Astrocyte (in vitro differentiated cells and primary cell): ENCODE results near the gene EFCAB13. TPM values are rescaled to one million over a fixed set of nuclear protein-coding genes. Genes with fewer than 3 reads are reported as not detected.

Source experiments
- DNase-seq: peaks from one replicate; pipeline ENCODE4 v3.0.0-alpha.2; 2010; ENCODE audit warnings: low read depth
- FAIRE-seq: peaks from 2 replicates; lab custom pipeline; 2011; peaks lifted over from hg19 to GRCh38; lab: Jason Lieb, UNC
- H2AFZ ChIP-seq: 2 replicates; pipeline ENCODE4 v1.6.0; 2012; ENCODE audit warnings: low read depth, low read length, inconsistent platforms
- H3K27ac ChIP-seq: 2 replicates; pipeline ENCODE4 v1.5.1; 2011; ENCODE audit warnings: low read depth, low read length, inconsistent platforms
- H3K27me3 ChIP-seq: 2 replicates; pipeline ENCODE4 v1.6.0; 2011; ENCODE audit warnings: low read length, inconsistent platforms; ENCODE audit not compliant: insufficient read depth
- H3K36me3 ChIP-seq: 2 replicates; pipeline ENCODE4 v1.5.1; 2011; ENCODE audit warnings: low read length, inconsistent platforms; ENCODE audit not compliant: insufficient read depth
- H3K4me1 ChIP-seq: 2 replicates; pipeline ENCODE4 v1.5.1; 2011; ENCODE audit warnings: low read length, inconsistent platforms; ENCODE audit not compliant: insufficient read depth
- H3K4me2 ChIP-seq: 2 replicates; pipeline ENCODE4 v1.6.0; 2012; ENCODE audit warnings: low read length, inconsistent platforms
- H3K4me3 ChIP-seq: 2 replicates; pipeline ENCODE4 v1.5.1; 2011; ENCODE audit warnings: low read depth, mild to moderate bottlenecking, low read length, inconsistent platforms; ENCODE audit not compliant: insufficient read depth
- H3K79me2 ChIP-seq: 2 replicates; pipeline ENCODE4 v1.6.0; 2012; ENCODE audit warnings: mild to moderate bottlenecking, low read length, inconsistent platforms; ENCODE audit not compliant: insufficient read depth
- H3K9ac ChIP-seq: 2 replicates; pipeline ENCODE4 v1.6.0; 2012; ENCODE audit warnings: mild to moderate bottlenecking, low read length, inconsistent platforms
- H3K9me3 ChIP-seq: 2 replicates; pipeline ENCODE4 v1.5.1; 2012; ENCODE audit warnings: low read depth, mild to moderate bottlenecking, low read length, inconsistent platforms; ENCODE audit not compliant: insufficient read depth
- H4K20me1 ChIP-seq: 2 replicates; pipeline ENCODE4 v1.6.0; 2012; ENCODE audit warnings: low read length, inconsistent platforms; ENCODE audit not compliant: insufficient read depth
- H3K27ac Mint-ChIP-seq: one replicate; pipeline ENCODE4 v1.8.0; 2021; ENCODE audit warnings: mild to moderate bottlenecking, mixed read lengths; ENCODE audit not compliant: unreplicated experiment
- H3K27me3 Mint-ChIP-seq: one replicate; pipeline ENCODE4 v1.8.0; 2021; ENCODE audit warnings: low read depth, mixed read lengths; ENCODE audit not compliant: unreplicated experiment
- H3K36me3 Mint-ChIP-seq: one replicate; pipeline ENCODE4 v1.8.0; 2021; ENCODE audit warnings: low read depth, mixed read lengths; ENCODE audit not compliant: unreplicated experiment
- H3K4me1 Mint-ChIP-seq: one replicate; pipeline ENCODE4 v1.8.0; 2021; ENCODE audit warnings: low read depth, mixed read lengths; ENCODE audit not compliant: unreplicated experiment
- H3K4me3 Mint-ChIP-seq: one replicate; pipeline ENCODE4 v1.8.0; 2021; ENCODE audit warnings: mild to moderate bottlenecking, moderate library complexity, mixed read lengths; ENCODE audit not compliant: unreplicated experiment
- H3K9me3 Mint-ChIP-seq: one replicate; pipeline ENCODE4 v1.8.0; 2021; ENCODE audit warnings: mild to moderate bottlenecking, mixed read lengths; ENCODE audit not compliant: unreplicated experiment
- EZH2 ChIP-seq: IDR thresholded peaks from 2 replicates; pipeline ENCODE4 v1.6.1; 2012; ENCODE audit warnings: mild to moderate bottlenecking, low read length, inconsistent platforms; ENCODE audit not compliant: insufficient read depth
- total RNA-seq: library from RNA; stranded (reverse); gene quantifications from 2 replicates; pipeline ENCODE4 v1.2.1, GENCODE V29; 2021
- TF ChIP-seq, protein P1 (sequence below): IDR thresholded peaks from 2 replicates; pipeline ENCODE4 v1.5.1; 2011; ENCODE audit warnings: low read depth, mild to moderate bottlenecking, inconsistent platforms, low read length, moderate library complexity; ENCODE audit not compliant: insufficient read depth

The EFCAB13 gene
- total RNA-seq, 1 donor from 2014 or later, result 0.66 TPM

GRCh38 chr17:47285003-47285402, 38.8 kb upstream of the EFCAB13 start:
- no peak overlapping the region for H3K9ac ChIP-seq
- no peaks in the 10 kb centered on the region for H3K9me3 ChIP-seq
- DNase-seq (no peak), FAIRE-seq (no peak)
- H3K79me2 ChIP-seq, result no peaks in the 10 kb centered on the region
- H3K4me1 ChIP-seq, result peaks cover 17% of the 10 kb centered on the region
- H3K4me2 ChIP-seq, result no peak overlapping the region
- H3K36me3 ChIP-seq, result no peaks in the 10 kb centered on the region
- peaks cover 2% of the 10 kb centered on the region for H3K27me3 Mint-ChIP-seq
- H3K27ac ChIP-seq, result no peak overlapping the region
- H3K4me1 Mint-ChIP-seq, result peaks cover 22% of the 10 kb centered on the region
- H2AFZ ChIP-seq, result no peak overlapping the region
- no peaks in the 10 kb centered on the region for H4K20me1 ChIP-seq
- H3K27ac Mint-ChIP-seq, result no peak overlapping the region
- H3K4me3 Mint-ChIP-seq, result no peak overlapping the region
- TF ChIP-seq, protein P1, sequence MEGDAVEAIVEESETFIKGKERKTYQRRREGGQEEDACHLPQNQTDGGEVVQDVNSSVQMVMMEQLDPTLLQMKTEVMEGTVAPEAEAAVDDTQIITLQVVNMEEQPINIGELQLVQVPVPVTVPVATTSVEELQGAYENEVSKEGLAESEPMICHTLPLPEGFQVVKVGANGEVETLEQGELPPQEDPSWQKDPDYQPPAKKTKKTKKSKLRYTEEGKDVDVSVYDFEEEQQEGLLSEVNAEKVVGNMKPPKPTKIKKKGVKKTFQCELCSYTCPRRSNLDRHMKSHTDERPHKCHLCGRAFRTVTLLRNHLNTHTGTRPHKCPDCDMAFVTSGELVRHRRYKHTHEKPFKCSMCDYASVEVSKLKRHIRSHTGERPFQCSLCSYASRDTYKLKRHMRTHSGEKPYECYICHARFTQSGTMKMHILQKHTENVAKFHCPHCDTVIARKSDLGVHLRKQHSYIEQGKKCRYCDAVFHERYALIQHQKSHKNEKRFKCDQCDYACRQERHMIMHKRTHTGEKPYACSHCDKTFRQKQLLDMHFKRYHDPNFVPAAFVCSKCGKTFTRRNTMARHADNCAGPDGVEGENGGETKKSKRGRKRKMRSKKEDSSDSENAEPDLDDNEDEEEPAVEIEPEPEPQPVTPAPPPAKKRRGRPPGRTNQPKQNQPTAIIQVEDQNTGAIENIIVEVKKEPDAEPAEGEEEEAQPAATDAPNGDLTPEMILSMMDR, result no peak
- TF ChIP-seq EZH2, result no peak
- no peaks in the 10 kb centered on the region for H3K27me3 ChIP-seq
- peaks cover 49% of the 10 kb centered on the region for H3K36me3 Mint-ChIP-seq
- H3K9me3 Mint-ChIP-seq, result peaks cover 2% of the 10 kb centered on the region
- H3K4me3 ChIP-seq, result no peak overlapping the region

GRCh38 chr17:47286198-47286914, 37.4 kb upstream of the EFCAB13 start:
- peaks cover 59% of the 10 kb centered on the region for H3K36me3 Mint-ChIP-seq
- no peaks in the 10 kb centered on the region for H3K9me3 ChIP-seq
- no peak overlapping the region for H3K27ac Mint-ChIP-seq
- H3K4me3 ChIP-seq, result no peak overlapping the region
- peaks cover 14% of the 10 kb centered on the region for H3K4me1 Mint-ChIP-seq
- H3K4me1 ChIP-seq, result peaks cover 8% of the 10 kb centered on the region
- TF ChIP-seq, protein P1, result no peak
- no peak for TF ChIP-seq EZH2
- H3K9me3 Mint-ChIP-seq, result peaks cover 2% of the 10 kb centered on the region
- H3K79me2 ChIP-seq, result no peaks in the 10 kb centered on the region
- no peak overlapping the region for H3K4me2 ChIP-seq
- no peak overlapping the region for H3K9ac ChIP-seq
- H3K27ac ChIP-seq, result no peak overlapping the region
- no peaks in the 10 kb centered on the region for H3K27me3 ChIP-seq
- FAIRE-seq (no peak), DNase-seq (no peak)
- no peaks in the 10 kb centered on the region for H3K36me3 ChIP-seq
- no peak overlapping the region for H2AFZ ChIP-seq
- peaks cover 2% of the 10 kb centered on the region for H3K27me3 Mint-ChIP-seq
- H3K4me3 Mint-ChIP-seq, result no peak overlapping the region
- H4K20me1 ChIP-seq, result no peaks in the 10 kb centered on the region

GRCh38 chr17:47287068-47287467, 36.7 kb upstream of the EFCAB13 start:
- H3K4me1 Mint-ChIP-seq, result peaks cover 14% of the 10 kb centered on the region
- Histone ChIP-seq H2AFZ (no peak overlapping the region), H4K20me1 (no peaks in the 10 kb centered on the region), H3K27me3 (no peaks in the 10 kb centered on the region), H3K36me3 (no peaks in the 10 kb centered on the region), H3K4me1 (peaks cover 8% of the 10 kb centered on the region), H3K4me3 (no peak overlapping the region), H3K79me2 (no peaks in the 10 kb centered on the region), H3K27ac (no peak overlapping the region), H3K4me2 (no peak overlapping the region), H3K9ac (no peak overlapping the region), H3K9me3 (no peaks in the 10 kb centered on the region)
- peaks cover 2% of the 10 kb centered on the region for H3K9me3 Mint-ChIP-seq
- peaks cover 2% of the 10 kb centered on the region for H3K27me3 Mint-ChIP-seq
- H3K27ac Mint-ChIP-seq, result no peak overlapping the region
- DNase-seq, result no peak
- FAIRE-seq, result no peak
- H3K4me3 Mint-ChIP-seq, result no peak overlapping the region
- peaks cover 62% of the 10 kb centered on the region for H3K36me3 Mint-ChIP-seq
- TF ChIP-seq, protein P1, result no peak
- no peak for TF ChIP-seq EZH2
